Suppressor macrophage (primary cell): ENCODE data around the gene HOMER2.

Source experiments
- DNase-seq, 4 experiments: peaks; one replicate each; pipeline ENCODE4 v3.0.0-alpha.2; 2020 to 2022

Gene HOMER2

GRCh38 chr15:82928711-82929110, 23.8 kb downstream of the HOMER2 start:
- DNase-seq = no peak

GRCh38 chr15:82923744-82924143, 28.8 kb downstream of the HOMER2 start:
- no peak for DNase-seq

- no peak for DNase-seq
Observed at GRCh38 chr15:82922737-82923136, 29.8 kb downstream of the HOMER2 start.

- DNase-seq = peak in 2 of 4 experiments; percentile 15 to 29
Observed at GRCh38 chr15:82921939-82922338, 30.6 kb downstream of the HOMER2 start.

- no peak for DNase-seq
Observed at GRCh38 chr15:82921242-82921641, 31.3 kb downstream of the HOMER2 start.

- DNase-seq = no peak
Observed at GRCh38 chr15:82919231-82919886, 33.2 kb downstream of the HOMER2 start.

GRCh38 chr15:82918607-82919230, 33.8 kb downstream of the HOMER2 start:
- DNase-seq = no peak

GRCh38 chr15:82918162-82918561, 34.4 kb downstream of the HOMER2 start:
- DNase-seq = no peak

- DNase-seq = peak in 1 of 4 experiments; percentile 24
Observed at GRCh38 chr15:82917249-82917648, 35.3 kb downstream of the HOMER2 start.

- no peak for DNase-seq
Observed at GRCh38 chr15:82916161-82916952, 36.2 kb downstream of the HOMER2 start.

GRCh38 chr15:82914396-82914795, 38.1 kb downstream of the HOMER2 start:
- DNase-seq = no peak

- DNase-seq = no peak
Observed at GRCh38 chr15:82911458-82911857, 41.1 kb downstream of the HOMER2 start.

GRCh38 chr15:82910721-82911120, 41.8 kb downstream of the HOMER2 start:
- no peak for DNase-seq

- DNase-seq = peak in 2 of 4 experiments; percentile 24 to 25
Observed at GRCh38 chr15:82909080-82909815, 43.3 kb downstream of the HOMER2 start.

GRCh38 chr15:82907350-82907749, 45.2 kb downstream of the HOMER2 start:
- DNase-seq = no peak

- no peak for DNase-seq
Observed at GRCh38 chr15:82904574-82904973, 47.9 kb downstream of the HOMER2 start.

GRCh38 chr15:82903511-82903910, 49.0 kb downstream of the HOMER2 start:
- no peak for DNase-seq

- DNase-seq = no peak
Observed at GRCh38 chr15:82901114-82901805, 51.3 kb downstream of the HOMER2 start.

GRCh38 chr15:82900511-82901060, 51.9 kb downstream of the HOMER2 start:
- no peak for DNase-seq

GRCh38 chr15:82898961-82899360, 53.6 kb downstream of the HOMER2 start:
- DNase-seq = no peak

GRCh38 chr15:82895983-82896382, 56.5 kb downstream of the HOMER2 start:
- DNase-seq = no peak

GRCh38 chr15:82894971-82895520, 57.5 kb downstream of the HOMER2 start:
- no peak for DNase-seq
